ENCODE measurements around the gene ACVR1B. TPM values are rescaled to one million over a fixed set of nuclear protein-coding genes. Genes with fewer than 3 reads are reported as not detected.

Gene ACVR1B
- total and polyA plus RNA-seq, 2 of the 8 experiments (the other 6 are each of a cell fraction or from before 2014, with no cell fraction given), result 16.0 to 19.2 TPM

GRCh38 chr12:52035190-52035589, 83.7 kb downstream of the ACVR1B start:
- 0 out of 2 replicates have a peak, but pooled peaks cover 2% of the 10 kb centered on the region for H3K79me1 ChIP-seq (ENCODE audit: low read depth, low read length)
- no peak for FAIRE-seq
- H3K27ac ChIP-seq (ENCODE audit: low read depth, low read length), result no peak overlapping the region
- H4K5ac ChIP-seq (ENCODE audit: insufficient read length, low read depth, low read length), result no peak overlapping the region
- no peak overlapping the region for H3K4me3 ChIP-seq (ENCODE audit: extremely low read depth in 1 of 4, insufficient read depth in 2 of 4, low read depth in 3 of 4, low read length in 4 of 4)
- TF ChIP-seq BRCA1 (IDR thresholded peaks at IDR 0.05; ENCODE audit: low read depth, low read length), result no peak
- no peak for TF ChIP-seq TAF7 (optimal IDR thresholded peaks at IDR 0.05; ENCODE audit: borderline replicate concordance, low read depth, low read length)
- no peak for TF ChIP-seq CHD1 (IDR thresholded peaks at IDR 0.05; ENCODE audit: low read depth, low read length)
- TF ChIP-seq ZNF274 (IDR thresholded peaks at IDR 0.05; ENCODE audit: borderline replicate concordance, extremely low read depth, low read length), result no peak
- no peak for TF ChIP-seq CEBPB (IDR thresholded peaks at IDR 0.05; ENCODE audit: low read depth, low read length)
- TF ChIP-seq SP1 (IDR thresholded peaks at IDR 0.05; ENCODE audit: low read depth, low read length), result no peak
- no peak for DNase-seq (ENCODE audit: low read depth in 1 of 2, low spot score in 2 of 2)
- H3K79me2 ChIP-seq (ENCODE audit: control insufficient read depth in 1 of 2, insufficient read depth in 2 of 2, low read length in 2 of 2), result peaks cover 0 to 20% of the 10 kb centered on the region in 2 experiments; a peak in 3 of 4 replicates
- peak overlapping the region; percentile 36; the same call in 1 of the 2 replicates for H2BK15ac ChIP-seq (ENCODE audit: low read length)
- 91% methylated on average over 4 of the region's 4 CpGs; no CpG with 5 or more reads in 1 of the 2 experiments for WGBS, 2 experiments (ENCODE audit: extremely low coverage in 1 of 2, insufficient coverage in 1 of 2, insufficient read length in 1 of 2, insufficient replicate concordance in 2 of 2, low coverage in 1 of 2, low lambda C conversion rate in 2 of 2, missing lambda C conversion rate in 1 of 2)
- H3K9ac ChIP-seq (replicated peaks in 1 of 4; ENCODE audit: extremely low read depth in 1 of 4, low read depth in 3 of 4, low read length in 3 of 4), result no peak overlapping the region
- no peak overlapping the region for H3K4ac ChIP-seq (replicated peaks; ENCODE audit: insufficient read length, low read depth, low read length)
- H4K20me1 ChIP-seq (replicated peaks in 1 of 2; ENCODE audit: control insufficient read depth in 1 of 2, insufficient read depth in 2 of 2, low read length in 2 of 2), result peaks cover 2 to 5% of the 10 kb centered on the region in 2 experiments
- H3K4me1 ChIP-seq (replicated peaks in 1 of 4; ENCODE audit: control insufficient read depth in 3 of 4, insufficient read depth in 4 of 4, low read length in 3 of 4), result peaks cover 5 to 7% (median 6%) of the 10 kb centered on the region in 4 experiments; a peak in 6 of 7 replicates
- H4K8ac ChIP-seq (ENCODE audit: extremely low read depth, insufficient read depth, low read length), result no peak overlapping the region
- H3K23me2 ChIP-seq (ENCODE audit: low read depth, low read length), result peaks cover 2% of the 10 kb centered on the region; the same call in 1 of the 2 replicates
- H3K23ac ChIP-seq (ENCODE audit: insufficient read length), result no peak overlapping the region
- H2BK5ac ChIP-seq (ENCODE audit: low read depth, low read length), result peak overlapping the region; percentile 56; the same call in 1 of the 2 replicates
- no peak overlapping the region for H3K56ac ChIP-seq (replicated peaks; ENCODE audit: insufficient read length, low read depth, low read length)
- no peak overlapping the region for H2AFZ ChIP-seq (ENCODE audit: low read length)
- H3K4me2 ChIP-seq (ENCODE audit: insufficient read depth in 1 of 2, low read depth in 2 of 2, low read length in 2 of 2), result no peak overlapping the region
- H4K91ac ChIP-seq (replicated peaks; ENCODE audit: insufficient read length, low read length), result no peak overlapping the region
- ChIA-PET CTCF (ENCODE audit: partially characterized antibody) (interaction anchor here (0.8 to 22.7 kb wide), 5 partner anchors 10 to 36 kb away, joined by 3 to 1249 read pairs (median 3); partner anchors contain the start of genes ATG101 and TAMALIN), POLR2A (ENCODE audit: partially characterized antibody) (interaction anchor here (1.0 to 5.2 kb wide), 2 partner anchors 9 to 16 kb away, joined by 4 to 38 read pairs; partner anchors contain the start of gene NR4A1)
- H2BK120ac ChIP-seq (replicated peaks; ENCODE audit: low read depth, low read length), result no peak overlapping the region
- H2BK20ac ChIP-seq (ENCODE audit: low read length), result 0 out of 2 replicates have a peak overlapping the region, but pooled peaks have one; percentile 72
- H3K18ac ChIP-seq (ENCODE audit: extremely low read depth, low read length), result no peak overlapping the region
- no peaks in the 10 kb centered on the region for H3K9me3 ChIP-seq (ENCODE audit: insufficient read depth in 2 of 2, low read depth in 1 of 2, low read length in 1 of 2)
- H3K36me3 ChIP-seq (ENCODE audit: control insufficient read depth in 2 of 4, insufficient read depth in 4 of 4, low read length in 3 of 4), result no peaks in the 10 kb centered on the region
- H2AK5ac ChIP-seq (ENCODE audit: low read depth, low read length), result 0 out of 2 replicates have a peak overlapping the region, but pooled peaks have one; percentile 6
- H3K27me3 ChIP-seq (replicated peaks in 1 of 4; ENCODE audit: control insufficient read depth in 3 of 4, extremely low read depth in 1 of 4, insufficient read depth in 3 of 4, low read length in 3 of 4), result peaks cover 2 to 32% (median 22%) of the 10 kb centered on the region in 4 experiments; a peak in 6 of 7 replicates
- H3K14ac ChIP-seq (ENCODE audit: insufficient read length), result no peak overlapping the region
- H2BK12ac ChIP-seq (ENCODE audit: low read depth, low read length), result peak overlapping the region; percentile 95
